ENCODE data around the gene ARID1B. TPM values are rescaled to one million over a fixed set of nuclear protein-coding genes. Genes with fewer than 3 reads are reported as not detected.

The ARID1B gene
- total RNA-seq, 1 experiment from 2014 or later: 18.2 TPM

- DNase-seq (ENCODE audit: low read depth): no peak
Measured at GRCh38 chr6:157177731-157178336, 400.7 kb downstream of the ARID1B start.

GRCh38 chr6:157181649-157182048, 404.5 kb downstream of the ARID1B start:
- peak; percentile 13 for DNase-seq (ENCODE audit: low read depth)

GRCh38 chr6:157182503-157183264, 405.5 kb downstream of the ARID1B start:
- DNase-seq (ENCODE audit: low read depth): no peak

- DNase-seq (ENCODE audit: low read depth): peak; percentile 51
Measured at GRCh38 chr6:157184202-157185015, 407.2 kb downstream of the ARID1B start.

GRCh38 chr6:157185171-157185570, 408.0 kb downstream of the ARID1B start:
- DNase-seq (ENCODE audit: low read depth): no peak

GRCh38 chr6:157185986-157186385, 408.8 kb downstream of the ARID1B start:
- DNase-seq (ENCODE audit: low read depth): no peak

GRCh38 chr6:157186785-157187181, 409.6 kb downstream of the ARID1B start:
- no peak for DNase-seq (ENCODE audit: low read depth)

GRCh38 chr6:157187182-157188083, 410.3 kb downstream of the ARID1B start:
- DNase-seq (ENCODE audit: low read depth): peak; percentile 20

- DNase-seq (ENCODE audit: low read depth): peak; percentile 37
Measured at GRCh38 chr6:157188213-157188612, 411.0 kb downstream of the ARID1B start.

- DNase-seq (ENCODE audit: low read depth): no peak
Measured at GRCh38 chr6:157193443-157193996, 416.3 kb downstream of the ARID1B start.

- no peak for DNase-seq (ENCODE audit: low read depth)
Measured at GRCh38 chr6:157194110-157194509, 416.9 kb downstream of the ARID1B start.

- peak; percentile 45 for DNase-seq (ENCODE audit: low read depth)
Measured at GRCh38 chr6:157194643-157195042, 417.5 kb downstream of the ARID1B start.

- no peak for DNase-seq (ENCODE audit: low read depth)
Measured at GRCh38 chr6:157196391-157196790, 419.2 kb downstream of the ARID1B start.

GRCh38 chr6:157198425-157199279, 421.5 kb downstream of the ARID1B start:
- no peak for DNase-seq (ENCODE audit: low read depth)

GRCh38 chr6:157200117-157200516, 422.9 kb downstream of the ARID1B start:
- DNase-seq (ENCODE audit: low read depth): no peak

- no peak for DNase-seq (ENCODE audit: low read depth)
Measured at GRCh38 chr6:157200611-157201010, 423.4 kb downstream of the ARID1B start.

- DNase-seq (ENCODE audit: low read depth): no peak
Measured at GRCh38 chr6:157201083-157201482, 423.9 kb downstream of the ARID1B start.

GRCh38 chr6:157203312-157203744, 426.1 kb downstream of the ARID1B start:
- no peak for DNase-seq (ENCODE audit: low read depth)

GRCh38 chr6:157203764-157204163, 426.6 kb downstream of the ARID1B start:
- DNase-seq (ENCODE audit: low read depth): no peak
